H9 (cell line): ENCODE measurements around the gene HOXC11. TPM values are rescaled to one million over a fixed set of nuclear protein-coding genes. Genes with fewer than 3 reads are reported as not detected.

Source experiments
- DNase-seq: peaks from one replicate; pipeline ENCODE4 v3.0.0-alpha.2; 2017
- H2AFZ ChIP-seq: one replicate; pipeline ENCODE4 v1.6.1; 2013; ENCODE audit warnings: mild to moderate bottlenecking, low read length, control low read depth, moderate library complexity
- H2AK5ac ChIP-seq: 2 replicates; pipeline ENCODE4 v1.6.1; 2013; ENCODE audit warnings: low read length, control low read depth, mixed read lengths; ENCODE audit not compliant: insufficient read length
- H2BK120ac ChIP-seq: one replicate; pipeline ENCODE4 v1.6.1; 2013; ENCODE audit warnings: low read depth, mild to moderate bottlenecking, low read length, control low read depth, inconsistent platforms; ENCODE audit not compliant: poor library complexity, severe bottlenecking
- H2BK12ac ChIP-seq: 2 replicates; pipeline ENCODE4 v1.6.1; 2013; ENCODE audit warnings: low read length, control low read depth, mixed read lengths, low read depth; ENCODE audit not compliant: insufficient read length
- H2BK15ac ChIP-seq: 2 replicates; pipeline ENCODE4 v1.6.1; 2013; ENCODE audit warnings: low read depth, low read length, control low read depth
- H2BK20ac ChIP-seq: one replicate; pipeline ENCODE4 v1.6.1; 2013; ENCODE audit warnings: low read depth, mild to moderate bottlenecking, low read length, control low read depth, inconsistent platforms; ENCODE audit not compliant: poor library complexity, severe bottlenecking
- H2BK5ac ChIP-seq: 2 replicates; pipeline ENCODE4 v1.6.1; 2013; ENCODE audit warnings: low read length, control low read depth, mixed read lengths; ENCODE audit not compliant: insufficient read length
- H3K14ac ChIP-seq: 2 replicates; pipeline ENCODE4 v1.6.1; 2013; ENCODE audit warnings: low read length, control low read depth; ENCODE audit not compliant: insufficient read depth
- H3K18ac ChIP-seq: 2 replicates; pipeline ENCODE4 v1.6.1; 2013; ENCODE audit warnings: low read depth, mild to moderate bottlenecking, mixed read lengths, low read length, control low read depth; ENCODE audit not compliant: insufficient read length
- H3K23ac ChIP-seq: 2 replicates; pipeline ENCODE4 v1.6.1; 2013; ENCODE audit warnings: low read length, control low read depth, mixed read lengths, low read depth; ENCODE audit not compliant: insufficient read length
- H3K23me2 ChIP-seq: 2 replicates; pipeline ENCODE4 v1.6.1; 2013; ENCODE audit warnings: low read depth, mild to moderate bottlenecking, mixed read lengths, low read length, control low read depth; ENCODE audit not compliant: insufficient read length, poor library complexity, severe bottlenecking
- H3K27ac ChIP-seq: 2 replicates; pipeline ENCODE4 v1.5.1; 2013; ENCODE audit warnings: low read length, control low read depth, mixed read lengths, low read depth; ENCODE audit not compliant: insufficient read length
- H3K27me3 ChIP-seq: 2 replicates; pipeline ENCODE4 v1.6.1; 2013; ENCODE audit warnings: low read length, control low read depth, inconsistent platforms; ENCODE audit not compliant: insufficient read depth
- H3K4ac ChIP-seq: 2 replicates; pipeline ENCODE4 v1.6.1; 2013; ENCODE audit warnings: low read depth, mild to moderate bottlenecking, control low read depth, inconsistent platforms, low read length, moderate library complexity
- H3K4me1 ChIP-seq: 2 replicates; pipeline ENCODE4 v1.6.1; 2013; ENCODE audit warnings: low read length, control low read depth, inconsistent platforms; ENCODE audit not compliant: insufficient read depth
- H3K4me2 ChIP-seq: 2 replicates; pipeline ENCODE4 v1.6.1; 2013; ENCODE audit warnings: low read length, control low read depth, mixed read lengths; ENCODE audit not compliant: insufficient read length, insufficient read depth
- H3K56ac ChIP-seq: 2 replicates; pipeline ENCODE4 v1.6.1; 2013; ENCODE audit warnings: low read depth, mild to moderate bottlenecking, mixed read lengths, low read length, control low read depth; ENCODE audit not compliant: insufficient read length
- H3K79me1 ChIP-seq: 2 replicates; pipeline ENCODE4 v1.6.1; 2013; ENCODE audit warnings: low read depth, mild to moderate bottlenecking, moderate library complexity, low read length, control low read depth, inconsistent platforms; ENCODE audit not compliant: insufficient read depth, poor library complexity, severe bottlenecking
- H3K79me2 ChIP-seq: 2 replicates; pipeline ENCODE4 v1.6.1; 2013; ENCODE audit warnings: low read length, control low read depth, inconsistent platforms; ENCODE audit not compliant: insufficient read depth
- H3K9ac ChIP-seq: 2 replicates; pipeline ENCODE4 v1.6.1; 2013; ENCODE audit warnings: low read length, control low read depth, mixed read lengths; ENCODE audit not compliant: insufficient read length; ENCODE audit errors: extremely low read depth
- H3K9me3 ChIP-seq: one replicate; pipeline ENCODE4 v1.6.1; 2013; ENCODE audit warnings: low read depth, low read length, inconsistent platforms; ENCODE audit not compliant: control insufficient read depth
- H3T11ph ChIP-seq: one replicate; pipeline ENCODE4 v1.6.1; 2013; ENCODE audit warnings: mild to moderate bottlenecking, low read length, control low read depth, inconsistent platforms
- H4K20me1 ChIP-seq: one replicate; pipeline ENCODE4 v1.6.1; 2013; ENCODE audit not compliant: control insufficient read depth, insufficient read length, insufficient read depth
- H4K5ac ChIP-seq: 2 replicates; pipeline ENCODE4 v1.6.1; 2013; ENCODE audit warnings: low read depth, mild to moderate bottlenecking, mixed read lengths, low read length, control low read depth; ENCODE audit not compliant: insufficient read length
- H4K8ac ChIP-seq: replicated peaks from 2 replicates; pipeline ENCODE4 v1.6.1; 2013; ENCODE audit warnings: low read length, control low read depth, mixed read lengths, low read depth; ENCODE audit not compliant: insufficient read length
- H4K91ac ChIP-seq: 2 replicates; pipeline ENCODE4 v1.6.1; 2013; ENCODE audit warnings: low read depth, mild to moderate bottlenecking, moderate library complexity, mixed read lengths, low read length, control low read depth; ENCODE audit not compliant: insufficient read length
- H3K27ac Mint-ChIP-seq, 3 experiments: 2 replicates in 2 of 3; 3 replicates in 1 of 3; pipeline ENCODE4 v1.8.0; 2020 to 2021; ENCODE audit warnings: mixed read lengths in 3 of 3, mild to moderate bottlenecking in 1 of 3, moderate library complexity in 1 of 3
- H3K27me3 Mint-ChIP-seq: 2 replicates; pipeline ENCODE4 v1.8.0; 2021; ENCODE audit warnings: low read depth, mild to moderate bottlenecking, moderate library complexity, mixed read lengths
- H3K36me3 Mint-ChIP-seq, 3 experiments: 2 replicates in 2 of 3; 3 replicates in 1 of 3; pipeline ENCODE4 v1.8.0; 2020 to 2021; ENCODE audit warnings: low read depth in 3 of 3, mixed read lengths in 3 of 3; ENCODE audit not compliant: insufficient read depth in 1 of 3
- H3K4me1 Mint-ChIP-seq, 2 experiments: 2 replicates each; pipeline ENCODE4 v1.8.0; 2020; ENCODE audit warnings: mixed read lengths in 2 of 2
- H3K4me3 Mint-ChIP-seq, 2 experiments: 2 replicates in 1 of 2; 3 replicates in 1 of 2; pipeline ENCODE4 v1.8.0; 2020 to 2021; ENCODE audit warnings: mild to moderate bottlenecking in 2 of 2, mixed read lengths in 2 of 2, moderate library complexity in 1 of 2
- H3K9me3 Mint-ChIP-seq, 2 experiments: 2 replicates in 1 of 2; 3 replicates in 1 of 2; pipeline ENCODE4 v1.8.0; 2020; ENCODE audit warnings: mild to moderate bottlenecking in 2 of 2, mixed read lengths in 2 of 2, moderate library complexity in 1 of 2
- CTCF ChIP-seq: fragments of 200-600 bp; sonication (generic); conservative IDR thresholded peaks from 3 replicates; pipeline ENCODE4 v1.8.0; 2021; ENCODE audit warnings: antibody characterized with exemption, mild to moderate bottlenecking
- WGBS: extraction: QIAGEN DNeasy Blood & Tissue Kit; methylation state at CpG from one replicate; pipeline ENCODE4 v1.1.7; 2013; ENCODE audit warnings: missing lambda C conversion rate, low lambda C conversion rate, mixed read lengths; ENCODE audit not compliant: insufficient read length; ENCODE audit errors: extremely low coverage; 5-methylcytosine and 5-hydroxymethylcytosine counted together
- total RNA-seq: library from RNA; stranded (reverse); gene quantifications from 2 replicates; pipeline ENCODE4 v1.2.1, GENCODE V29; 2021

The HOXC11 gene
- total RNA-seq, 1 experiment from 2014 or later: not detected

- Mint-ChIP-seq H3K36me3 (no peaks in the 10 kb centered on the region), H3K27ac (no peak overlapping the region), H3K4me1 (peaks cover 0 to 16% of the 10 kb centered on the region in 2 experiments; a peak in 3 of 4 replicates), H3K27me3 (peaks cover 98% of the 10 kb centered on the region), H3K4me3 (no peak overlapping the region), H3K9me3 (peaks cover 0 to 4% of the 10 kb centered on the region in 2 experiments; a peak in 4 of 5 replicates)
- no peak overlapping the region for H2AFZ ChIP-seq
- H3K79me2 ChIP-seq: no peaks in the 10 kb centered on the region
- no peaks in the 10 kb centered on the region for H3K9me3 ChIP-seq
- H2AK5ac ChIP-seq: no peak overlapping the region
- H3K4me1 ChIP-seq: no peaks in the 10 kb centered on the region
- no peak overlapping the region for H2BK15ac ChIP-seq
- H4K8ac ChIP-seq: no peak overlapping the region
- H3K23ac ChIP-seq: no peak overlapping the region
- no peaks in the 10 kb centered on the region for H4K20me1 ChIP-seq
- no peak overlapping the region for H4K91ac ChIP-seq
- H3K4ac ChIP-seq: no peak overlapping the region
- H3K23me2 ChIP-seq: no peaks in the 10 kb centered on the region
- no peaks in the 10 kb centered on the region for H3K79me1 ChIP-seq
- no peak overlapping the region for H2BK12ac ChIP-seq
- no peak overlapping the region for H3K14ac ChIP-seq
- no peak overlapping the region for H3K27ac ChIP-seq
- H3K18ac ChIP-seq: no peak overlapping the region
- H3K56ac ChIP-seq: no peak overlapping the region
- peaks cover 92% of the 10 kb centered on the region for H3K27me3 ChIP-seq
- H3T11ph ChIP-seq: no peak overlapping the region
- H3K9ac ChIP-seq: no peak overlapping the region
- DNase-seq: no peak
- no CpG with 5 or more reads among the region's 5 CpGs for WGBS
- H3K4me2 ChIP-seq: no peak overlapping the region
- no peak overlapping the region for H2BK20ac ChIP-seq
- H2BK120ac ChIP-seq: no peak overlapping the region
- H4K5ac ChIP-seq: no peak overlapping the region
- H2BK5ac ChIP-seq: no peak overlapping the region
- no peak for TF ChIP-seq CTCF
Observed at GRCh38 chr12:53941750-53942149, 31.2 kb upstream of the HOXC11 start.
